Measurements from ENCODE around the gene RBMS3. TPM values are rescaled to one million over a fixed set of nuclear protein-coding genes. Genes with fewer than 3 reads are reported as not detected.

RBMS3 gene
- total RNA-seq, 1 donor from 2014 or later, result 13.2 TPM

DNA sequence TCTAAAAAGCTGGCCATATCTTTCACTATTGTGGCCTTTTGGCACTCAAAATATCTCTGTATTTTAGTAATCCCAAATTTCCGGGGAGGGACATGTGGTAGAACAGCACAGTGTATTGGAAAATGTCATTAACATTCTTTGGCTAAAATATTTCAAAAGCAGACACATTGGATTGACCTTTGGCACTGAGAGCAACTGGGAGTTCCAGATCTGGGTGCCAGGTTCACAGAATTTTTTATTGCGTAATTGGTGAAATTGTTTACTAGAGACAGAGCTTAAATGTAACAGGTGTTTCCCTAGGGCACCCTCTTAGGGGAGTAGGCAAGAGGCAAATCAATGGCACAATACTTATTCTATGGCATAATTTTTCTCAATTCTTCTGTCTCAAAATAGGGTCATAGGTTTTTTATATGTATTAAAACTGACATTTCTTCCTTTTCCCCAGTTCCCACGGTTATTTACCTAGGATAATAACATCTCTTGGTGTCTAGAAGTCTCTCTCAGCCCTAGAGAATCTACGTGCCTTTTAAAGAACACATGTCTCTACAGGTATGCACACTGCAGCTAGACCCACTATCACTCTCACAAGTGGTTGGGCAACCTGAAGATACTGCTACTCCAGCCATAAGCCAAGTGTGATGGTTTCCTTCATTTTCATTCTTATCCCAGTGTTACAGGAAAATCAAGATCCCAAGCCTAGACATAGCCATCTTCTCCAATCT is 10.6 kb downstream of the RBMS3 start:
- H3K4me3 ChIP-seq (ENCODE audit: low read depth, low read length), result no peak overlapping the region
- TF ChIP-seq, protein P1, sequence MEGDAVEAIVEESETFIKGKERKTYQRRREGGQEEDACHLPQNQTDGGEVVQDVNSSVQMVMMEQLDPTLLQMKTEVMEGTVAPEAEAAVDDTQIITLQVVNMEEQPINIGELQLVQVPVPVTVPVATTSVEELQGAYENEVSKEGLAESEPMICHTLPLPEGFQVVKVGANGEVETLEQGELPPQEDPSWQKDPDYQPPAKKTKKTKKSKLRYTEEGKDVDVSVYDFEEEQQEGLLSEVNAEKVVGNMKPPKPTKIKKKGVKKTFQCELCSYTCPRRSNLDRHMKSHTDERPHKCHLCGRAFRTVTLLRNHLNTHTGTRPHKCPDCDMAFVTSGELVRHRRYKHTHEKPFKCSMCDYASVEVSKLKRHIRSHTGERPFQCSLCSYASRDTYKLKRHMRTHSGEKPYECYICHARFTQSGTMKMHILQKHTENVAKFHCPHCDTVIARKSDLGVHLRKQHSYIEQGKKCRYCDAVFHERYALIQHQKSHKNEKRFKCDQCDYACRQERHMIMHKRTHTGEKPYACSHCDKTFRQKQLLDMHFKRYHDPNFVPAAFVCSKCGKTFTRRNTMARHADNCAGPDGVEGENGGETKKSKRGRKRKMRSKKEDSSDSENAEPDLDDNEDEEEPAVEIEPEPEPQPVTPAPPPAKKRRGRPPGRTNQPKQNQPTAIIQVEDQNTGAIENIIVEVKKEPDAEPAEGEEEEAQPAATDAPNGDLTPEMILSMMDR (conservative IDR thresholded peaks at IDR 0.05; ENCODE audit: low read depth, low read length), result no peak
- DNase-seq (ENCODE audit: low read depth), result no peak

DNA sequence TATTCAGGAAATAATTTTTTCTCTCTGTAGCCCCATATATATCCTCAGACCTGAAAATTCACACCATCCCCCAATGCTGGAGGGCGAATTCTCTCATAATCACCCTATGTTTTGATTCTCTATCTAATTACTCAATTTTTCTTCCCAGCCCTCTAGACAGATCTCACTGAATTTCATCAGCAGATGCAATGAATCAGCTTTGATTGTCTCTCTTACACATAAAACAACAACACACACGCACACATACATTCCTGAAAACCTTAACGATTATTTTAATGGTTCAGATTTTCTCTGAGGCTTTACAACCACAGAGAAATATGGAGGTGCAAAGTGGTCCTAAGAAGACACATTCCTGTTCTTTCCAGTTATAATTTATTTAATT is 11.1 kb downstream of the RBMS3 start:
- no peak for DNase-seq (ENCODE audit: low read depth)

DNA sequence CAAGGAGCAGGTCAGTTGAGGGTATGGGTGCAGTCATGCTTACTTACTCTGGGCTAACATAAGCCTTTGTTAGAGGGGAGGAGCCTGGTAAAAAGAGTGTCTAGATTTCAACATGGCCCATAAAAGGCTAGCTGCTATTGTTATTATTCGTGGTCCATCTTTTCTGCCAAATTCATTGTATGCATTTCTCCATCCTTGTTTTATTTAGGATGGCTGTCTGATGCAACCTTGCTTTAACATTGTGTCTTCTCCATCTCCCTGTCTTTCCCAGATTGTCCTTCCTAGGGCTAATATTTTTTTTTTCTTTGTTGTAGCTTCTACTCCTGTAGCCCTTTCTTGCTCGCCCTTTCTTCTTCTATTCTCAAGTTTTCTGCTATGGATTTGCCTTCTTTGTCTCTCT is 12.6 kb downstream of the RBMS3 start:
- no peak for DNase-seq (ENCODE audit: low read depth)
- TF ChIP-seq, protein P1 (conservative IDR thresholded peaks at IDR 0.05; ENCODE audit: low read depth, low read length), result no peak
- no peak overlapping the region for H3K4me3 ChIP-seq (ENCODE audit: low read depth, low read length)

More for the DNA sequence above, 11.1 kb downstream of the RBMS3 start:
- TF ChIP-seq, protein P1 (conservative IDR thresholded peaks at IDR 0.05; ENCODE audit: low read depth, low read length), result no peak
- H3K4me3 ChIP-seq (ENCODE audit: low read depth, low read length), result no peak overlapping the region

DNA sequence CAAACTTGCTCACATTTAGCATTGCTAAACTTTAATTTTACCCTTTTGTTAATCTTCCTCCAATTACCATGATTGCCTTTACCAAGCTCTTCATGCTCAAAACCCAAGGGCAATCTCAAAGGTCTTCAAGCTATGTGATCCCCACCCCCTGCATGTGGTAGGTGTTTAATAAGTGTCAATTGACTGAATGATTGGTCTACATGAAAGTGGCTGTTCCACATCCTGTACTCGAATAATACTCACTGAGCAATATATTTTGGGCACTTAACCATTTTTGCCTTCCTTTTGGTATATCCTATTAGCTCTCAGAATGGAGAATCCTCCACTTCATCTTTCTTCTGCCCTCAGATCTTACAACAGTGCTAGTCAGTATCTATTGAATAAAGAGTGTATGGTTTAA is 17.1 kb downstream of the RBMS3 start:
- TF ChIP-seq, protein P1 (conservative IDR thresholded peaks at IDR 0.05; ENCODE audit: low read depth, low read length), result no peak
- DNase-seq (ENCODE audit: low read depth), result no peak
- H3K4me3 ChIP-seq (ENCODE audit: low read depth, low read length), result no peak overlapping the region

DNA sequence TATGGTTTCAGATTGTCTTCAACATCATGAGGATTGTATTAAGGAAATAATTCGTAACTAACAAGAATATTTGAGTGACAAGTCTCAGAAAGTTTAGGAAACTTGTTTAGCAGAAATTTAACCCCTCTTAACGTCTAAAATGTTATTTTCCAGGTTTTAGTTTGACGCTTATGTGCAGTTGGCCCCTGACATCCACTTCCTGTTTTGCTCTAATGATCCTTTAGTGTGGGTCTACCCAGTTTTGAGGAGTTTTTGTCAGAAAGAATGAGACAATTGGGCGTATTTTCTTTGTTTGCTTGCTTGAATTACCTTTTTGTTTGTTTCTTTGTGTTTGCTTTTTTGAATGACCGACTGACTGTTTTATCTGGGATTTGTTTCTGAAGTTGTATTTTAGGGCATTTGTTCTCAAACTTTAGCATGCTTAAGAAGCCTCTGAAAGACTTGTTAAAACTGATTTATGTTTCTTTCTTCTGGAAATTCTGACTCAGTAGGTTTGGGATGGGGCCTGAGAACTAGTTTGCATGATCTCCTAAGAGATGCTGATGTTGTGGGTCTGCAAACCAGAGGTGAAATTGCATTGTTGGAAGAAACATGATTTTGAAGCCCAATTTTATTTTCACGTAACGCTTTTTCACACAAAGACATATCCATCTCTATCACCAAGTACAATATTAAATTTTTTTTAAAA is 20.6 kb downstream of the RBMS3 start:
- TF ChIP-seq, protein P1 (conservative IDR thresholded peaks at IDR 0.05; ENCODE audit: low read depth, low read length), result no peak
- no peak for DNase-seq (ENCODE audit: low read depth)
- H3K4me3 ChIP-seq (ENCODE audit: low read depth, low read length), result no peak overlapping the region

DNA sequence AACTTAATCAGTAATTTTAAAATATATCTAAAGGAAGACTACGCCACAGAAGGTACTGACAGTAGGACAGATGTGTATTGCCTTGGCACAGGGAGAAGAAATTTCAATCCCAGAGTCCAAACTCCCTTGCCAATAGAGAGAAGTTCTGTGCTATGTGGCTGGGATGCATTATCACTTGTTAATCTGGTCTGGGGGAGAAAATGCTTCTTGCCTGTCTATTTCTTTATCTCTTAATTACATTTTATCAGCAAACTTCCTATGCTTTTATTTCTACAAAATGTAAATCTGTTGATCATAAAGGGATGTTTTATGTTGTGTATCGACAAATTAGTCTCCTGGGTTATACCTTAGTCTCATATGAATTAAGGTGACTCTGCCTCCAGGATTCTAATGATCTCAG is 21.7 kb downstream of the RBMS3 start:
- H3K4me3 ChIP-seq (ENCODE audit: low read depth, low read length), result no peak overlapping the region
- TF ChIP-seq, protein P1 (conservative IDR thresholded peaks at IDR 0.05; ENCODE audit: low read depth, low read length), result no peak
- no peak for DNase-seq (ENCODE audit: low read depth)

All from epithelial cell of proximal tubule (primary cell).